ENCODE data around the gene RNF157.
"Not testable (repeated sequence)": the region's sequence is repeated elsewhere in the genome, so short reads cannot be mapped to it uniquely, and the experiment has no call there.

Gene RNF157

GRCh38 chr17:76270770-76271668 is 30.7 kb upstream of the RNF157 start:
- no peak for DNase-seq (ENCODE audit: low read depth in 1 of 2, low spot score in 1 of 2)

- no peak for DNase-seq (ENCODE audit: low read depth in 1 of 2, low spot score in 1 of 2)
Measured at GRCh38 chr17:76270127-76270592, 29.9 kb upstream of the RNF157 start.

- DNase-seq (ENCODE audit: low read depth in 1 of 2, low spot score in 1 of 2), result no peak
Measured at GRCh38 chr17:76268991-76269981, 29.0 kb upstream of the RNF157 start.

GRCh38 chr17:76268015-76268749 is 27.9 kb upstream of the RNF157 start:
- DNase-seq (ENCODE audit: low read depth in 1 of 2, low spot score in 1 of 2), result peak; percentile 56 to 75

- not testable (repeated sequence) for DNase-seq (ENCODE audit: low read depth in 1 of 2, low spot score in 1 of 2)
Measured at GRCh38 chr17:76267581-76268001, 27.3 kb upstream of the RNF157 start.

GRCh38 chr17:76267051-76267576 is 26.8 kb upstream of the RNF157 start:
- DNase-seq (ENCODE audit: low read depth in 1 of 2, low spot score in 1 of 2), result no peak

- no peak for DNase-seq (ENCODE audit: low read depth in 1 of 2, low spot score in 1 of 2)
Measured at GRCh38 chr17:76266244-76266938, 26.1 kb upstream of the RNF157 start.

- DNase-seq (ENCODE audit: low read depth in 1 of 2, low spot score in 1 of 2), result no peak
Measured at GRCh38 chr17:76265624-76266243, 25.4 kb upstream of the RNF157 start.

GRCh38 chr17:76264755-76265623 is 24.7 kb upstream of the RNF157 start, which contains the start of gene UBALD2:
Gene UBALD2 (plus strand): TSS chr17:76265348. CDS start chr17:76265506, 158 bp downstream.
- DNase-seq (ENCODE audit: low read depth in 1 of 2, low spot score in 1 of 2), result peak; percentile 95 to 98

- no peak for DNase-seq (ENCODE audit: low read depth in 1 of 2, low spot score in 1 of 2)
Measured at GRCh38 chr17:76264425-76264754, 24.1 kb upstream of the RNF157 start.

- no peak for DNase-seq (ENCODE audit: low read depth in 1 of 2, low spot score in 1 of 2)
Measured at GRCh38 chr17:76263896-76264295, 23.6 kb upstream of the RNF157 start.

GRCh38 chr17:76262732-76263344 is 22.5 kb upstream of the RNF157 start:
- no peak for DNase-seq (ENCODE audit: low read depth in 1 of 2, low spot score in 1 of 2)

GRCh38 chr17:76261421-76262215 is 21.3 kb upstream of the RNF157 start:
- no peak for DNase-seq (ENCODE audit: low read depth in 1 of 2, low spot score in 1 of 2)

GRCh38 chr17:76260669-76261068 is 20.4 kb upstream of the RNF157 start:
- DNase-seq (ENCODE audit: low read depth in 1 of 2, low spot score in 1 of 2), result no peak

GRCh38 chr17:76260220-76260619 is 19.9 kb upstream of the RNF157 start:
- no peak for DNase-seq (ENCODE audit: low read depth in 1 of 2, low spot score in 1 of 2)

GRCh38 chr17:76256430-76257050 is 16.2 kb upstream of the RNF157 start:
- DNase-seq (ENCODE audit: low read depth in 1 of 2, low spot score in 1 of 2), result not testable (repeated sequence)
